OCI-LY1 (cell line): ENCODE measurements around the gene NUMB.

ENCODE experiments used
- EZH2 ChIP-seq: fragments of 200-600 bp; sonication (generic), shearing (Covaris generic); IDR thresholded peaks from 2 replicates; pipeline ENCODE4 v1.8.0; 2017; ENCODE audit warnings: borderline replicate concordance, mixed run types, mild to moderate bottlenecking, antibody characterized with exemption, low read length, moderate library complexity, mixed read lengths
- TF ChIP-seq, protein P1 (sequence below): fragments of 200-600 bp; sonication (generic), shearing (Covaris generic); IDR thresholded peaks from 2 replicates; pipeline ENCODE4 v1.5.1; 2017; ENCODE audit warnings: mild to moderate bottlenecking, antibody characterized with exemption, low read length, moderate library complexity, mixed read lengths

DNA sequence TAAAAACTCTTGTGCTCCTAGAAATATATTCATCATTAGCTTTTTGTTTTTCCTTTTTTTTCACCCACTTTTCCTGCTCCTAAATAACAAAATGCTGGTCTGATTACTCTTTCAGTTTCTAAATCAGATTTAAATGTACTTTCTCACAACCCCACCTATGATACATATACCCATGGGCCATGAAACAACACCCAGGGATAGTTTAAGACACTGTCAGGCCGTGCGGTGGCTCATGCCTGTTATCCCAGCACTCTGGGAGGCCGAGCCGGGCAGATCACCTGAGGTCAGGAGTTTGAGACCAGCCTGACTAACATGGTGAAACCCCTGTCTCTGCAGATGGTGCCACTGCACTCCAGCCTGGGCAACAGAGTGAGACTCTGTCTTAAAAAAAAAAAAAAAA, 1.6 kb upstream of the NUMB start:
- TF ChIP-seq, protein P1, sequence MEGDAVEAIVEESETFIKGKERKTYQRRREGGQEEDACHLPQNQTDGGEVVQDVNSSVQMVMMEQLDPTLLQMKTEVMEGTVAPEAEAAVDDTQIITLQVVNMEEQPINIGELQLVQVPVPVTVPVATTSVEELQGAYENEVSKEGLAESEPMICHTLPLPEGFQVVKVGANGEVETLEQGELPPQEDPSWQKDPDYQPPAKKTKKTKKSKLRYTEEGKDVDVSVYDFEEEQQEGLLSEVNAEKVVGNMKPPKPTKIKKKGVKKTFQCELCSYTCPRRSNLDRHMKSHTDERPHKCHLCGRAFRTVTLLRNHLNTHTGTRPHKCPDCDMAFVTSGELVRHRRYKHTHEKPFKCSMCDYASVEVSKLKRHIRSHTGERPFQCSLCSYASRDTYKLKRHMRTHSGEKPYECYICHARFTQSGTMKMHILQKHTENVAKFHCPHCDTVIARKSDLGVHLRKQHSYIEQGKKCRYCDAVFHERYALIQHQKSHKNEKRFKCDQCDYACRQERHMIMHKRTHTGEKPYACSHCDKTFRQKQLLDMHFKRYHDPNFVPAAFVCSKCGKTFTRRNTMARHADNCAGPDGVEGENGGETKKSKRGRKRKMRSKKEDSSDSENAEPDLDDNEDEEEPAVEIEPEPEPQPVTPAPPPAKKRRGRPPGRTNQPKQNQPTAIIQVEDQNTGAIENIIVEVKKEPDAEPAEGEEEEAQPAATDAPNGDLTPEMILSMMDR: no peak
- no peak for TF ChIP-seq EZH2
